NCI-H1417 treated with DMSO at 0.1 percent for 48 hours (cell line): ENCODE data around the gene MGME1.
"Not testable (repeated sequence)": the region's sequence is repeated elsewhere in the genome, so short reads cannot be mapped to it uniquely, and the experiment has no call there.

ENCODE experiments used
- DNase-seq: peaks from one replicate; lab custom pipeline; 2025; lab: John Stamatoyannopoulos, UW

Gene MGME1

GRCh38 chr20:18020931-18021330, 52.1 kb downstream of the MGME1 start:
- DNase-seq = no peak

DNA sequence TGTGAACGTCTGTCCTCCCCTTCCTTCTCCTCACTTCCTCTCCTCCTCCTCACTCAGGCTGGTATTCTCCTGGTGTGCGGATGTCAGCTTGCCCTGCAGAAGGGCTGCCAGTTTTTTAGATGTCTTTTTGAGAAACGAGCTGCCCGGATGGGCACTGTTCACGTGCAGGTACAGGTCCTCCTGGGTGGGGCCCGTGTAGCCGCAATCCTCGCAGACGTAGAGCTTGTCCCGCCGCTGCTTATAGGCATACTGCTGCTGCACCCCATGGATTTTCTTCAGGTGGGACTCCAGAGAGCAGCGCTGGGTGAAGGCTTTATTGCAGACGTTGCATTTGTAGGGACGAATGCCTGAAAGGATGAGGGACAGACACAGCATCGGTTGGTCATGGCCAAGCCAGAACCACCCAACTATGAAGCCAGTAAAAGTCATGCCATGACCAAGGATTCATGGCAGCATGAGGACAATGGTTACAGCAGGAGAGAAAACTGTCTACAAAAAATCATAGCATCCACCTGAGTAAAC, 55.8 kb downstream of the MGME1 start:
- no peak for DNase-seq

- DNase-seq = not testable (repeated sequence)
Observed at GRCh38 chr20:18027011-18027410, 58.2 kb downstream of the MGME1 start.

DNA sequence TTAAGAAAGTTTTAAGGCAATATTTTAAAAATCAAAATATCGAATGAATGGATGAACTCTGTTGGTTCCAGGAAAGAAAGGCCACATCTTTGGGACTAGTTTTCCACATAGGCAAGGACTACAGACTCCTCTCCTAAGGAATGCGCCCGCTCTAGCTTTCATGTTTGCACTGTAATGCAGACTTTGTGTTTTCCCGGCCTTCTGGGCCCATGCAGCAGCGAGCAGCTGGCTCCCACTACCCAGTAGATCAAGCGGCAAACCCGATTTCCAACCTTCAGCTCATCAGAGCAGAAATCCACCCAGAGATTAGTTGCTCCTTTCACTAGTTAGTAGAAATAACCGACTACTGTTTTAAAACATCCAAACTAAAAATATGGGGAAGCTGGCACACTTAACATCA, 61.2 kb downstream of the MGME1 start:
- DNase-seq = no peak

DNA sequence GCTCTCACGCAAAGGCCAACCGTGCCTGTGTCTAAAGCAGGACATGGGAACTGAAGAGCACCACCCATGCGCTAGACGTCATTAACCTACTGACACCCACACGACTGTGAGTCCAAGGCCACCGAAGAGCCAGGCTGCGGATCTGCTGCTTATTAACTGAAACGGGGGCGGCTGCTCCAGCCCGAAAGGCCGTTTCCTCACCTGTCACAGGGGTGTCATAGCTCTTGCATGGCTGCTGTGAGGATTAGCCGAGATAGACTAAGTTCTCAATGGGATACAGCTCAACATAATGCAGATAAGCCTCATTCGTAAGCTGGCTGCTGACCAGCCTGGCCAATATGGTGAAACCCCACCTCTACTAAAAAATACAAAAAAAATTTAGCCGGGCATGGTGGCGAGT, 62.2 kb downstream of the MGME1 start:
- DNase-seq = no peak

- no peak for DNase-seq
Observed at GRCh38 chr20:18031888-18032509, 63.2 kb downstream of the MGME1 start.

GRCh38 chr20:18032977-18033892, 64.4 kb downstream of the MGME1 start:
- no peak for DNase-seq

DNA sequence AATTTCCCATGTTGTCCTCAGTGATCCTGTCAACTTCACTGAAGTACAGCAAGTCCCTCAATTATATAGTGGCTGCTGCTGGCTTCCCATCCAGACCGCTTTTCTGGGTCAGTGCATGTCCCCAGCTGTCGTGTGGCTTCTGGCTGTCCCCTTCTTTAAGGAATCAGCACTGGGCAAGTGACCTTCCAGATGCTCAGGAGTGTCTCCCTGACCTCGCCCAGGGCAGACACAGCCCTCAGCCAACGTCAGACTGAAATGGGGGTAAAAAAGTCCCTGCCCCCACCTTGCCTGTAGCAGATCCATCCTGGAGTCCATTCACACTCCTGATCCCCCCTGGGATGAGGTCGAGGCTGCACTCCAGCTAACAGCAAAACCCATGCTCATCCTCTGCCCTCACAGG, 65.2 kb downstream of the MGME1 start:
- DNase-seq = no peak

DNA sequence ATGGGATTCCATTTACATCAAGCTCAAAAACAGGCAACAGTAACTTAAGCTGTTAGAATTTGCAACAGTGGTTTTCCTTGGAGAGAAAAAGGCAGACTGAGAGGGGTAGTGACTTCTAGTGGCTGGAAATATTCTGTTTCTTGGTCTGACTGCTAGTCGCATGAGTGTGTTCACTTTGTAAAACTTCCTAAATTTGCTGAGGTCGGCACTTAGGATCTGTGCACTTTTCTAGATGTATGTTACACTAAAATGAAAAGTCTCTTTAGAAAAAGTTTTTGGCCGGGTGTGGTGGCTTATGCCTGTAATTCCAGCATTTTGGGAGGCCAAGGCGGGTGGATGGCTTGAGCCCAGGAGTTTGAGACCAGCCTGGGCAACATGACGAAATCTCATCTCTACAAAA, 70.2 kb downstream of the MGME1 start:
- no peak for DNase-seq
